ENCODE data around the gene RASL11A. TPM values are rescaled to one million over a fixed set of nuclear protein-coding genes. Genes with fewer than 3 reads are reported as not detected.

RASL11A gene
- total and polyA plus RNA-seq, 12 donors = 1.8 to 68.7 (median 4.9) TPM

Other genes starting within 250 kb of the RASL11A start
- gene USP12, start 99.0 kb upstream of the RASL11A start, total RNA-seq = 10 to 100 TPM; 15.4 to 22.9 (median 19.5) TPM
- gene USP12, start 99.0 kb upstream of the RASL11A start, polyA plus RNA-seq = 10 to 100 TPM in 1 of 2 donors, 1 to 10 TPM in 1; 4.3 to 13.9 TPM
- 100 to 1,000 TPM; 498 to 733 (median 598) TPM for gene RPL21, start 19.3 kb upstream of the RASL11A start, total RNA-seq
- 1,000 to 10,000 TPM in 1 of 2 donors, 100 to 1,000 TPM in 1; 574 to 1,188 TPM for gene RPL21, start 19.3 kb upstream of the RASL11A start, polyA plus RNA-seq
- 100 to 1,000 TPM; 137 to 262 (median 160) TPM for gene GTF3A, start 153.8 kb downstream of the RASL11A start, total RNA-seq
- gene GTF3A, start 153.8 kb downstream of the RASL11A start, polyA plus RNA-seq = 100 to 1,000 TPM; 280 to 848 TPM
- 100 to 1,000 TPM; 103 to 207 (median 121) TPM for gene MTIF3, start 179.7 kb downstream of the RASL11A start, total RNA-seq
- 100 to 1,000 TPM; 127 to 217 TPM for gene MTIF3, start 179.7 kb downstream of the RASL11A start, polyA plus RNA-seq

Data from heart right ventricle (tissue), 12 donors.